Nephron (organoid): Measurements from ENCODE around the gene GIMAP5.

Experiments used
- H3K27ac Mint-ChIP-seq, 3 experiments: 2 replicates each; pipeline ENCODE4 v1.8.0; 2020; ENCODE audit warnings: mixed read lengths in 3 of 3, mild to moderate bottlenecking in 2 of 3, moderate library complexity in 1 of 3
- H3K27me3 Mint-ChIP-seq: 2 replicates; pipeline ENCODE4 v1.8.0; 2021; ENCODE audit warnings: low read depth, mild to moderate bottlenecking, moderate library complexity, mixed read lengths
- H3K36me3 Mint-ChIP-seq: 2 replicates; pipeline ENCODE4 v1.8.0; 2020; ENCODE audit warnings: low read depth, mixed read lengths
- H3K4me1 Mint-ChIP-seq: 2 replicates; pipeline ENCODE4 v1.8.0; 2020; ENCODE audit warnings: mixed read lengths
- H3K4me3 Mint-ChIP-seq, 3 experiments: 2 replicates each; pipeline ENCODE4 v1.8.0; 2020; ENCODE audit warnings: mild to moderate bottlenecking in 3 of 3, mixed read lengths in 3 of 3, moderate library complexity in 2 of 3
- H3K9me3 Mint-ChIP-seq: 2 replicates; pipeline ENCODE4 v1.8.0; 2020; ENCODE audit warnings: mixed read lengths
- TF ChIP-seq, protein P1 (sequence below), 3 experiments: fragments of 200-600 bp; sonication (generic); IDR thresholded peaks; one replicate each; pipeline ENCODE4 v1.5.0; 2021; ENCODE audit warnings: antibody characterized with exemption in 3 of 3; ENCODE audit not compliant: unreplicated experiment in 3 of 3

The GIMAP5 gene

DNA sequence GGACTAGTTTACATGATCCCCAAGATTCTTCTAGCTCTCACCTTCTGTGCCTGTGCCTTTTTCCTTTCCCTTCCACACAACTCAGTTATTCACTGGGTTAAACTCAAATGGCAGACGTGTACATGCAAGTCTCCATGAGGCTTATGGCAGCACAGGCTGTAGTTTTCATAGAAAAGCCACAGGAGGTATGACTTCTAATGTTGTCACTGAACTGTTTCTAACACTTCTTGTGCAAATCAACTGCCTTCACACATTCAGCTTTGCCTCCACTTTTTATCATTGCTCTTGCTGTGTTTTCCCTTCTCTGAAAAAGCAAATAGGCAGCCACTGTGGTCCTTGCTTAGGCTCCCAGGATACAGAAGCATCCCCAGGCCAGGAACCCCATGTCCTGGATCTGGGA lies 5.3 kb upstream of the GIMAP5 start:
- no peak overlapping the region for H3K27ac Mint-ChIP-seq
- no peaks in the 10 kb centered on the region for H3K4me1 Mint-ChIP-seq
- no peaks in the 10 kb centered on the region for H3K36me3 Mint-ChIP-seq
- TF ChIP-seq, protein P1, sequence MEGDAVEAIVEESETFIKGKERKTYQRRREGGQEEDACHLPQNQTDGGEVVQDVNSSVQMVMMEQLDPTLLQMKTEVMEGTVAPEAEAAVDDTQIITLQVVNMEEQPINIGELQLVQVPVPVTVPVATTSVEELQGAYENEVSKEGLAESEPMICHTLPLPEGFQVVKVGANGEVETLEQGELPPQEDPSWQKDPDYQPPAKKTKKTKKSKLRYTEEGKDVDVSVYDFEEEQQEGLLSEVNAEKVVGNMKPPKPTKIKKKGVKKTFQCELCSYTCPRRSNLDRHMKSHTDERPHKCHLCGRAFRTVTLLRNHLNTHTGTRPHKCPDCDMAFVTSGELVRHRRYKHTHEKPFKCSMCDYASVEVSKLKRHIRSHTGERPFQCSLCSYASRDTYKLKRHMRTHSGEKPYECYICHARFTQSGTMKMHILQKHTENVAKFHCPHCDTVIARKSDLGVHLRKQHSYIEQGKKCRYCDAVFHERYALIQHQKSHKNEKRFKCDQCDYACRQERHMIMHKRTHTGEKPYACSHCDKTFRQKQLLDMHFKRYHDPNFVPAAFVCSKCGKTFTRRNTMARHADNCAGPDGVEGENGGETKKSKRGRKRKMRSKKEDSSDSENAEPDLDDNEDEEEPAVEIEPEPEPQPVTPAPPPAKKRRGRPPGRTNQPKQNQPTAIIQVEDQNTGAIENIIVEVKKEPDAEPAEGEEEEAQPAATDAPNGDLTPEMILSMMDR (IDR thresholded peaks at IDR 0.05; ENCODE audit: unreplicated experiment in 3 of 3), result no peak
- H3K4me3 Mint-ChIP-seq, result no peak overlapping the region
- peaks cover 19% of the 10 kb centered on the region for H3K9me3 Mint-ChIP-seq
- peaks cover 10% of the 10 kb centered on the region for H3K27me3 Mint-ChIP-seq

DNA sequence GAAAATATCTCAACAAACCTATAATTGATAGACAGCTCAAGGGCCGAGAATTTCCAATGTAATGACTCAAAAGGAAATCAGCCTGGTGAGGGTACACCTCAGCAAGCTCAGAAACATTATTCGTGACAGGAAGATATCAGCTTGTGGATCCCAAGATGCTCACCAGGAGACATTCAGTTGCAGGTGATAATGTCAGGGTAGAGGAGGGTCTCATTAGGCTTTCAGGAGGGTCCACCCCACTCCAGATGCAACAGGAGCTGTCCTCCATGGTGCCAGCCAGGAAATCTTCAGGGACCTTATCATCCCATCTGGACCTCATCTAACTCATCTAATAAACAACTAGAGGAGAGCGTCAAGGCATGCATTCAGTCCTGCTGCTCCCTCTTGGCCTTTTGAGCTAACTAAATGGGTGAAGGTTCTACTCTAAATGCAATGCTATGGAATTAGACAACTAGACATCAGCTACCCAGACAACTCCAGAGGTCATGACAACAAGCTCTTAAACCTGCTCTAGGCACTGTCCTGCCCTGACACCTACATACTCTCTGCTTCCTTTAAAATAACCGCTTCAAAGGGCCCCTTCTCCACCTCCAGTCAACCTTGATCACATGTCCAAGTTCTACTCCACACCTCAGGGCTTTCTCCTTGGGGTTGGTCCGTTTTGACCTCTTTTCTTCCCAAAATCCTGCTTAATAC lies 4.3 kb upstream of the GIMAP5 start:
- no peak overlapping the region for H3K4me3 Mint-ChIP-seq
- H3K27me3 Mint-ChIP-seq, result peaks cover 15% of the 10 kb centered on the region
- no peak overlapping the region for H3K27ac Mint-ChIP-seq
- TF ChIP-seq, protein P1 (IDR thresholded peaks at IDR 0.05; ENCODE audit: unreplicated experiment in 3 of 3), result no peak
- no peaks in the 10 kb centered on the region for H3K4me1 Mint-ChIP-seq
- H3K36me3 Mint-ChIP-seq, result no peaks in the 10 kb centered on the region
- H3K9me3 Mint-ChIP-seq, result peaks cover 9% of the 10 kb centered on the region

DNA sequence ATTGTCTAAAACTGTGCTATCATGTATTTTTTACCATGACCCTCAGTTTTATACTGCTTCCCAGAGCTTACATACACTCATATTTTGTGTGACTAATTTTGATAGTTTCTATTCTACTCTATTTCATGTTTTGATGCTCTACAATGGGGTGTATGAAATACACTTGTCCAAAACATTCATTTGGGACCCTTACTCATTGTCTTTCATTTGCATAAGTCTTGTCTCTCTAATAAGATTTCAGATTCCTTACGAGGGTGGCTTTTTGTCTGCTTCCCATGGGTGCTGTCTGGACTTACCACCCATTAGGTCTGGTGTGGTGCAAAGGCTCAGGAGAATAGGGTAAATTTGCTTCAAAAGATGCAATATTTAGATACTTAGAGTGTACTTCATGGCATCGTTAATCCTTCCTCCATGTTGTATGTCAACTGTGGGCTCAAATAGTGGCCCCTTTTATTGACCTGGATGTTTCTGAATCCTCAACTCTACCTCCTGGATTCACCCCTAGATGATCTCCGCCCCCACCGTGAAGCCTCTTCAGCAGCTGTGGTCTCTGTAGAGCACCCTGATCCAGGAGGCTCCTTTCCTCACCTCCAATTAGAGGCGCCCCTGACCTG lies 3.6 kb upstream of the GIMAP5 start:
- H3K9me3 Mint-ChIP-seq, result peaks cover 4% of the 10 kb centered on the region
- no peaks in the 10 kb centered on the region for H3K36me3 Mint-ChIP-seq
- H3K4me1 Mint-ChIP-seq, result no peaks in the 10 kb centered on the region
- H3K4me3 Mint-ChIP-seq, result no peak overlapping the region
- TF ChIP-seq, protein P1 (IDR thresholded peaks at IDR 0.05; ENCODE audit: unreplicated experiment in 3 of 3), result no peak
- peaks cover 20% of the 10 kb centered on the region for H3K27me3 Mint-ChIP-seq
- H3K27ac Mint-ChIP-seq, result no peak overlapping the region

GRCh38 chr7:150734254-150734653 lies 3.0 kb upstream of the GIMAP5 start:
- H3K27ac Mint-ChIP-seq, result no peak overlapping the region
- no peaks in the 10 kb centered on the region for H3K4me1 Mint-ChIP-seq
- H3K4me3 Mint-ChIP-seq, result no peak overlapping the region
- no peaks in the 10 kb centered on the region for H3K9me3 Mint-ChIP-seq
- H3K27me3 Mint-ChIP-seq, result peaks cover 22% of the 10 kb centered on the region
- no peaks in the 10 kb centered on the region for H3K36me3 Mint-ChIP-seq
- TF ChIP-seq, protein P1 (IDR thresholded peaks at IDR 0.05; ENCODE audit: unreplicated experiment in 3 of 3), result no peak

GRCh38 chr7:150735596-150736358 lies 1.4 kb upstream of the GIMAP5 start:
- no peak overlapping the region for H3K4me3 Mint-ChIP-seq
- H3K27ac Mint-ChIP-seq, result no peak overlapping the region
- no peaks in the 10 kb centered on the region for H3K9me3 Mint-ChIP-seq
- TF ChIP-seq, protein P1 (IDR thresholded peaks at IDR 0.05; ENCODE audit: unreplicated experiment in 3 of 3), result no peak
- H3K4me1 Mint-ChIP-seq, result no peaks in the 10 kb centered on the region
- H3K36me3 Mint-ChIP-seq, result no peaks in the 10 kb centered on the region
- peaks cover 22% of the 10 kb centered on the region for H3K27me3 Mint-ChIP-seq
